Smooth muscle cell (in vitro differentiated cells): Measurements from ENCODE around the gene IP6K3. TPM values are rescaled to one million over a fixed set of nuclear protein-coding genes. Genes with fewer than 3 reads are reported as not detected.

Experiments
- DNase-seq: peaks from one replicate; lab custom pipeline; 2025; ENCODE audit not compliant: unreplicated experiment; lab: John Stamatoyannopoulos, UW
- H2AFZ ChIP-seq: fragments of 200-600 bp; sonication (generic); 2 replicates; pipeline ENCODE4 v1.6.0; 2016; ENCODE audit warnings: antibody characterized with exemption, low read depth, mild to moderate bottlenecking
- H3F3A ChIP-seq: fragments of 200-600 bp; sonication (generic); 2 replicates; pipeline ENCODE4 v1.6.0; 2017; ENCODE audit warnings: antibody characterized with exemption, low read depth
- H3K27ac ChIP-seq: fragments of 200-600 bp; sonication (generic); 2 replicates; pipeline ENCODE4 v1.5.1; 2016; ENCODE audit warnings: low read depth, mild to moderate bottlenecking
- H3K27me3 ChIP-seq: fragments of 200-600 bp; sonication (generic); 2 replicates; pipeline ENCODE4 v1.6.1; 2016; ENCODE audit warnings: low read depth, mild to moderate bottlenecking
- H3K36me3 ChIP-seq: fragments of 200-600 bp; sonication (generic); 2 replicates; pipeline ENCODE4 v1.5.1; 2016; ENCODE audit warnings: low read depth
- H3K4me1 ChIP-seq: fragments of 200-600 bp; sonication (generic); 2 replicates; pipeline ENCODE4 v1.5.1; 2016; ENCODE audit warnings: low read depth
- H3K4me2 ChIP-seq: fragments of 200-600 bp; sonication (generic); 2 replicates; pipeline ENCODE4 v1.6.0; 2016; ENCODE audit warnings: mild to moderate bottlenecking
- H3K4me3 ChIP-seq: fragments of 200-600 bp; sonication (generic); 2 replicates; pipeline ENCODE4 v1.5.1; 2016; ENCODE audit warnings: mild to moderate bottlenecking
- H3K79me2 ChIP-seq: fragments of 200-600 bp; sonication (generic); 2 replicates; pipeline ENCODE4 v1.6.0; 2016; ENCODE audit warnings: low read depth, mild to moderate bottlenecking
- H3K9ac ChIP-seq: fragments of 200-600 bp; sonication (generic); 2 replicates; pipeline ENCODE4 v1.6.0; 2016; ENCODE audit warnings: low read depth
- H3K9me3 ChIP-seq: fragments of 200-600 bp; sonication (generic); replicated peaks from 2 replicates; pipeline ENCODE4 v1.5.1; 2016; ENCODE audit warnings: low read depth
- H4K20me1 ChIP-seq: fragments of 200-600 bp; sonication (generic); 2 replicates; pipeline ENCODE4 v1.6.0; 2016; ENCODE audit warnings: low read depth
- WGBS: methylation state at CpG from one replicate; pipeline ENCODE4 v1.1.7; 2016; ENCODE audit warnings: low lambda C conversion rate; 5-methylcytosine and 5-hydroxymethylcytosine counted together
- polyA plus RNA-seq: library from polyadenylated mRNA; unstranded; fragments of >200 nt; fragmentation: Nextera tagmentation; extraction: Ambion mirVana; gene quantifications from 2 replicates; pipeline ENCODE4 v1.2.1, GENCODE V29; 2016
- total RNA-seq: library from RNA; depleted of rRNA; stranded (reverse); fragments of >200 nt; gene quantifications from 2 replicates; pipeline ENCODE4 v1.2.3, GENCODE V29; 2014
- TF ChIP-seq, protein P1 (sequence below): fragments of 200-600 bp; sonication (generic); IDR thresholded peaks from 2 replicates; pipeline ENCODE4 v1.5.1; 2017; ENCODE audit warnings: borderline replicate concordance, mild to moderate bottlenecking, antibody characterized with exemption; ENCODE audit not compliant: insufficient read depth, poor library complexity, severe bottlenecking

Gene IP6K3
- total and polyA plus RNA-seq, 2 experiments from 2014 or later = 2.6 to 5.6 TPM

DNA sequence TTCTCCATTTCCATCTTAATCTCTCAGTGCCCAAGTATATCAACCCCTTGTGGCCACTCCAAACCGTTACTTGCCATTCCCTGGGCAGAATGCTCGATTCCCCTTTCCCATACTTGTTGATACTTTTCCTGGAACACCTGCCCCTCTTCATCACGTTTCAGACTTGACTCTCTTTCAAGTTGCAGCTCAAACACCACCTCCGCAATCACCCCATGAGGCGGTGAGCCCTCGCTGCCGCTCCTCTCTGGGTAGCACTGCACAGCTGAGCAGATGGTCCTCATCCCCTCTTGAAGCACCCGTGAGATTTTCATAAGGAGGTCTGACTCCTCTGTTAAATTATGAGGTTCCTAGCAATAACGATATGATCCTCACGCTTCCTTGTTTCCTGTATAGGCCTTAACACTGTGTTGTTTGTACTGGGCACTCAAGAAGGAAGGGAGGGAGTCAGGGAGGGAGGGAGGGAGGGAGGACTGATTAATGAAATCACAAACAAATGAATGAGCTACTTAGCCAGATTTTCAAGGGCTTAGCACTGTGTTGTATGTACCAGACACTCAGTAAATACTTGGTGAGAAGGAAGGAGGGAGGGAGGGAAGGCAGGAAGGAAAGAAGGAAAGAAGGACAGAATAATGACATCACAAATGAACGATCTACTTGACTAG, 27.2 kb downstream of the IP6K3 start:
- no peak overlapping the region for H3K9ac ChIP-seq
- DNase-seq = no peak
- no peaks in the 10 kb centered on the region for H3K79me2 ChIP-seq
- no peaks in the 10 kb centered on the region for H3K9me3 ChIP-seq
- TF ChIP-seq, protein P1, sequence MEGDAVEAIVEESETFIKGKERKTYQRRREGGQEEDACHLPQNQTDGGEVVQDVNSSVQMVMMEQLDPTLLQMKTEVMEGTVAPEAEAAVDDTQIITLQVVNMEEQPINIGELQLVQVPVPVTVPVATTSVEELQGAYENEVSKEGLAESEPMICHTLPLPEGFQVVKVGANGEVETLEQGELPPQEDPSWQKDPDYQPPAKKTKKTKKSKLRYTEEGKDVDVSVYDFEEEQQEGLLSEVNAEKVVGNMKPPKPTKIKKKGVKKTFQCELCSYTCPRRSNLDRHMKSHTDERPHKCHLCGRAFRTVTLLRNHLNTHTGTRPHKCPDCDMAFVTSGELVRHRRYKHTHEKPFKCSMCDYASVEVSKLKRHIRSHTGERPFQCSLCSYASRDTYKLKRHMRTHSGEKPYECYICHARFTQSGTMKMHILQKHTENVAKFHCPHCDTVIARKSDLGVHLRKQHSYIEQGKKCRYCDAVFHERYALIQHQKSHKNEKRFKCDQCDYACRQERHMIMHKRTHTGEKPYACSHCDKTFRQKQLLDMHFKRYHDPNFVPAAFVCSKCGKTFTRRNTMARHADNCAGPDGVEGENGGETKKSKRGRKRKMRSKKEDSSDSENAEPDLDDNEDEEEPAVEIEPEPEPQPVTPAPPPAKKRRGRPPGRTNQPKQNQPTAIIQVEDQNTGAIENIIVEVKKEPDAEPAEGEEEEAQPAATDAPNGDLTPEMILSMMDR = no peak
- H3F3A ChIP-seq = no peaks in the 10 kb centered on the region
- no peak overlapping the region for H2AFZ ChIP-seq
- no peak overlapping the region for H3K4me3 ChIP-seq
- no peak overlapping the region for H3K27ac ChIP-seq
- no peaks in the 10 kb centered on the region for H4K20me1 ChIP-seq
- no peaks in the 10 kb centered on the region for H3K36me3 ChIP-seq
- H3K27me3 ChIP-seq = no peaks in the 10 kb centered on the region
- no peaks in the 10 kb centered on the region for H3K4me1 ChIP-seq
- no peak overlapping the region for H3K4me2 ChIP-seq
- 90% methylated on average over 11 of the region's 11 CpGs for WGBS

DNA sequence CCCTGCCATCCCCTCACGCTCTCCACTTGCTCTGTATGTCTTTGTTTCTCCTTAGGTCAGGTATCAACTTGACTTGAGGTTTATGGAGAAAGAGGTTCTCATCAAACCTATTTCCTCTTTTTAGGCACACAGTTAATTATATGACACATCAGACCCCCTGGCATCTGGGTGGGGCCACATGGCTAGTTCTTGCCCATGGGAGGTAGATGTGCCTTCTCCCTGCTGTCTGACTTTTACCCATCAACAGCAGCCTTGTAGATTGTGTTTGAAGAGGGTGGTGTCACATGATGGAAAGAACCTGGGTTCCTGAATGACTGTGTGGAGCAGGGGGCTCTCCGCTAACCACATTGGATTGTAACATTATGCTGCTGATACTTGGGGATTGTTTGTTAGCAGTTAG, 28.0 kb downstream of the IP6K3 start:
- Histone ChIP-seq H3K4me2 (no peak overlapping the region), H3K36me3 (no peaks in the 10 kb centered on the region), H3K4me3 (no peak overlapping the region), H2AFZ (no peak overlapping the region), H3K4me1 (no peaks in the 10 kb centered on the region), H3F3A (no peaks in the 10 kb centered on the region), H3K9me3 (no peaks in the 10 kb centered on the region), H3K79me2 (no peaks in the 10 kb centered on the region), H3K27ac (no peak overlapping the region), H3K27me3 (no peaks in the 10 kb centered on the region), H4K20me1 (no peaks in the 10 kb centered on the region), H3K9ac (no peak overlapping the region)
- DNase-seq = no peak
- 96% methylated on average over 2 of the region's 2 CpGs for WGBS
- TF ChIP-seq, protein P1 = no peak

DNA sequence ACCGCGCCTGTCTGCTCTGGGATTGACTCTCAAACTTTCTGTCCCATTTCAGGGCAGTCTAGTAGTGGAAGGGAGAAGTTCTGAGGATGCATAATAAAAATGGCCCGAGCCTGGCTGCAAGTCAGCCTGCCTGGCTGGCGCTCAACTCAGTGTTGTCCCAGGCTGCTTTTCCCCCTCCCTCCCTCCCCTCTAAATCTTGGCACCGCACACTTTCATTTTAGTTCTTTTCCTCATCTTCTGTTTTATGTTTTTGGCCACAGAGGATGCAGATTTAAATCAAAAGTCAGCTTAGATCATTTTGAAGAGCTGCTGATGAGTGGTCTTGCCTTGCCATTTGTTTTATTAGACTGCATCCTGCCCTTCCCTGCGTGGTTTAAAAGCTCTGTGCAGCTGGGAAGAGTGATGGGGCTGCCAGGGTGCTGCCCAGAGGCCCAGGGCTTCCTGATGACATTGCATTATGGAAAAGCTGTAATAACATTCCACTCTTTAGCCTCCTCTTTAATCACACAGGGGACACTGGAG, 28.7 kb downstream of the IP6K3 start:
- no peaks in the 10 kb centered on the region for H3K9me3 ChIP-seq
- no peak overlapping the region for H3K9ac ChIP-seq
- H3K27ac ChIP-seq = no peak overlapping the region
- no peaks in the 10 kb centered on the region for H4K20me1 ChIP-seq
- WGBS = 82% methylated on average over 6 of the region's 6 CpGs
- no peaks in the 10 kb centered on the region for H3K36me3 ChIP-seq
- H2AFZ ChIP-seq = no peak overlapping the region
- H3K27me3 ChIP-seq = no peaks in the 10 kb centered on the region
- no peaks in the 10 kb centered on the region for H3K4me1 ChIP-seq
- no peak for DNase-seq
- TF ChIP-seq, protein P1 = no peak
- H3K4me3 ChIP-seq = no peak overlapping the region
- H3K79me2 ChIP-seq = no peaks in the 10 kb centered on the region
- H3F3A ChIP-seq = no peaks in the 10 kb centered on the region
- H3K4me2 ChIP-seq = no peak overlapping the region
